Stimulated activated naive B cell treated with anti-CD40 and anti-IgM and Interleukin-4, amounts not matched to agents 10 μg/mL and 1 μg/mL and 100 μg/mL, for 72 hours (primary cell): ENCODE results near the gene FGD3.
A peak's percentile ranks its signal among the peaks of the same experiment; 100 is the strongest.

ENCODE experiments used
- ATAC-seq, 2 donors: fragments of 150-1000 bp; cut with Tn5 transposase; replicated peaks; 2 replicates each; pipeline ENCODE4 v1.10.0; 2021; ENCODE audit warnings: moderate library complexity in 1 of 2
- DNase-seq: peaks from one replicate; pipeline ENCODE4 v3.0.0; 2021
- H3K27ac Mint-ChIP-seq: one replicate; pipeline ENCODE4 v1.8.0; 2022; ENCODE audit warnings: mild to moderate bottlenecking, mixed read lengths
- H3K27me3 Mint-ChIP-seq, 2 donors: one replicate each; pipeline ENCODE4 v1.8.0; 2022; ENCODE audit warnings: mixed read lengths in 2 of 2
- H3K36me3 Mint-ChIP-seq, 2 donors: one replicate each; pipeline ENCODE4 v1.8.0; 2022; ENCODE audit warnings: mixed read lengths in 2 of 2, mild to moderate bottlenecking in 1 of 2
- H3K4me1 Mint-ChIP-seq, 2 donors: one replicate each; pipeline ENCODE4 v1.8.0; 2022; ENCODE audit warnings: mixed read lengths in 2 of 2, mild to moderate bottlenecking in 1 of 2
- H3K4me3 Mint-ChIP-seq, 2 donors: one replicate each; pipeline ENCODE4 v1.8.0; 2022; ENCODE audit warnings: mild to moderate bottlenecking in 2 of 2, mixed read lengths in 2 of 2, moderate library complexity in 1 of 2
- H3K9me3 Mint-ChIP-seq, 2 donors: one replicate each; pipeline ENCODE4 v1.8.0; 2022; ENCODE audit warnings: mixed read lengths in 2 of 2, mild to moderate bottlenecking in 1 of 2

Gene FGD3

GRCh38 chr9:93077367-93077766 is 130.0 kb downstream of the FGD3 start:
- no peak overlapping the region for H3K4me3 Mint-ChIP-seq
- H3K36me3 Mint-ChIP-seq = peaks cover 16 to 32% of the 10 kb centered on the region in 2 donors
- peak overlapping the region; percentile 1 for H3K27ac Mint-ChIP-seq
- ATAC-seq (no peak), DNase-seq (no peak)
- no peaks in the 10 kb centered on the region for H3K9me3 Mint-ChIP-seq
- peaks cover 8 to 14% of the 10 kb centered on the region in 2 donors for H3K4me1 Mint-ChIP-seq
- no peaks in the 10 kb centered on the region for H3K27me3 Mint-ChIP-seq

- Mint-ChIP-seq H3K27ac (peak overlapping the region; percentile 1), H3K27me3 (no peaks in the 10 kb centered on the region), H3K9me3 (no peaks in the 10 kb centered on the region), H3K4me1 (peaks cover 6 to 14% of the 10 kb centered on the region in 2 donors), H3K36me3 (peaks cover 16 to 32% of the 10 kb centered on the region in 2 donors), H3K4me3 (no peak overlapping the region)
- no peak for DNase-seq
- no peak for ATAC-seq
These were observed 130.5 kb downstream of the FGD3 start for GRCh38 chr9:93077811-93078210.

- H3K27ac Mint-ChIP-seq = no peak overlapping the region
- H3K36me3 Mint-ChIP-seq = peaks cover 21 to 37% of the 10 kb centered on the region in 2 donors
- H3K9me3 Mint-ChIP-seq = no peaks in the 10 kb centered on the region
- ATAC-seq (no peak), DNase-seq (no peak)
- H3K4me3 Mint-ChIP-seq = no peak overlapping the region
- H3K4me1 Mint-ChIP-seq = peaks cover 8 to 14% of the 10 kb centered on the region in 2 donors
- H3K27me3 Mint-ChIP-seq = no peaks in the 10 kb centered on the region
These were observed 132.0 kb downstream of the FGD3 start for GRCh38 chr9:93079371-93079770.

GRCh38 chr9:93080406-93080805 is 133.1 kb downstream of the FGD3 start:
- H3K27ac Mint-ChIP-seq = no peak overlapping the region
- H3K4me3 Mint-ChIP-seq = no peak overlapping the region
- no peaks in the 10 kb centered on the region for H3K27me3 Mint-ChIP-seq
- ATAC-seq (no peak), DNase-seq (no peak)
- peaks cover 8 to 14% of the 10 kb centered on the region in 2 donors for H3K4me1 Mint-ChIP-seq
- H3K9me3 Mint-ChIP-seq = peaks cover 0 to under 1% of the 10 kb centered on the region in 2 donors
- H3K36me3 Mint-ChIP-seq = peaks cover 22 to 38% of the 10 kb centered on the region in 2 donors

DNA sequence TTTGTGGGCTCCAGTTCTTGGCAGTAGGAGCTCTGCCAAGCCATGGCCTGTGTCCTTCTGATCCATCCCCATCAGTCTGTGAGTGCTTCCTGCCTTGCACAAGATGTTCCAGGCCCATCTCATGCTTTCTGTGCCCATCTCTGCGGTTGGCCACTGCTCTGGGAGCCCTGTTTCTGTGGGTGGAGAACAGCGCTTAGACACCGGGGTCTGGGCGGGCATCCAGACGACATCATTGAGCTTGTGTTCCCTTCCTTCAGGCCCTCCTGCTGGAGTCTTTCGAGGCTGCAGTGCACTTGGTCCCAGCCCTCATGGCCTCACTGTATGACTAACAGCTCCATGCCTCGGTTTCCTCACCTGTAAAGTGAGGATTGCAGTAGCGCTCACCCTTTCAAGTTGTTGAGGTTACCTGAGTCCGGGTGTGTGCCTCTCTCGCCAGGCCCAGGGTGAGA is 133.8 kb downstream of the FGD3 start:
- peaks cover 0 to 4% of the 10 kb centered on the region in 2 donors for H3K9me3 Mint-ChIP-seq
- DNase-seq (no peak), ATAC-seq (no peak)
- peaks cover 8 to 14% of the 10 kb centered on the region in 2 donors for H3K4me1 Mint-ChIP-seq
- no peak overlapping the region for H3K4me3 Mint-ChIP-seq
- no peaks in the 10 kb centered on the region for H3K27me3 Mint-ChIP-seq
- no peak overlapping the region for H3K27ac Mint-ChIP-seq
- peaks cover 27 to 44% of the 10 kb centered on the region in 2 donors for H3K36me3 Mint-ChIP-seq

GRCh38 chr9:93081931-93082330 is 134.6 kb downstream of the FGD3 start:
- DNase-seq = no peak
- Mint-ChIP-seq H3K9me3 (peaks cover 0 to 4% of the 10 kb centered on the region in 2 donors), H3K27ac (no peak overlapping the region), H3K4me1 (peaks cover 8% of the 10 kb centered on the region in 2 donors), H3K36me3 (peaks cover 32 to 50% of the 10 kb centered on the region in 2 donors), H3K4me3 (no peak overlapping the region), H3K27me3 (no peaks in the 10 kb centered on the region)
- ATAC-seq = no peak

GRCh38 chr9:93082841-93083411 is 135.6 kb downstream of the FGD3 start:
- H3K4me1 Mint-ChIP-seq = peaks cover 0 to 3% of the 10 kb centered on the region in 2 donors
- H3K9me3 Mint-ChIP-seq = peaks cover 0 to 4% of the 10 kb centered on the region in 2 donors
- DNase-seq (no peak), ATAC-seq (no peak)
- H3K36me3 Mint-ChIP-seq = peaks cover 25 to 44% of the 10 kb centered on the region in 2 donors
- H3K27ac Mint-ChIP-seq = no peak overlapping the region
- H3K4me3 Mint-ChIP-seq = no peak overlapping the region
- no peaks in the 10 kb centered on the region for H3K27me3 Mint-ChIP-seq

DNA sequence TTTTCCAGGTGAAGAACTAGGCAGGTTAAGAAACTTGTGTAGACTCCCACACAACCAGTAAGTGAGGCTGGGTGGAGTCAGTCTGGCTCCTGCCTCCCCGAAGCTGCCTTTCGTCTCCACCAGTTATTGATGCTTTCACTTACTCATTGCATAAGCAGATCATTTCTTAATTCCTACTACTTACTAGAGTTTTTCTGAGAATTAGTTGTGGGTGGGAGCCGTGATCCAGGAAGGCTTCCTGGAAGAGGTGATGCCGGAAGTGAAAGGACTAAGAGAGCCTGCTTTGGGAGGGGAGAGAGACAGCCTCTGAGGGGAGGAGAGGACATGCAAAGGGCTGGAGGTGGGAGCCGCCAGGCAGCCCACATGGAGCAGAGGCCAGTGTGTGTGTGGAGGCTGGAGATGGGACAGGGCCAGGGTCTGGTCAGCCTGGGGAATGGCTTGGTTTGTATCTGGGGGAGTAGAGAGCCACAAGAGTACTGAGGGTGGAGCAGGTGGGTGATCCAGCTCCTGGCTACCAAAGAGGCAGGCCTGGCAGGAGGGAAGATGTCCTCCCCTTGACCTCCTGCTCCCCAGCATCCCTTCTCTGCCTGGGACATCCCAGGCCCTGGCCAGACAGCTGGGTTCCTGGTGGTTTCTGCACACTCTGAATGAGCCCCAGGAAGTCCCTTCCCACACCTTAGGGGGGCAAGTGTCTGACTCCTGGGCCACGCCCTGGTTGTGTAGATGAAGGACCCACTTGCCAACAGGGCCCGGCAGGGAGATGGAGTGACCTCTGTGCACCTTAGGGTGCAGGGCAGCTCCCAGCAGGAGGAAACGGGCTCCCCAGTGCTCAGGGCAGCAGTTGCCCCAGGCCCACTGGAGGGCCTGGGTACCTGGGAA is 136.5 kb downstream of the FGD3 start:
- DNase-seq = no peak
- H3K27ac Mint-ChIP-seq = peak overlapping the region; percentile 27
- H3K9me3 Mint-ChIP-seq = peaks cover 0 to 4% of the 10 kb centered on the region in 2 donors
- no peak for ATAC-seq
- H3K4me1 Mint-ChIP-seq = peaks cover 3 to 6% of the 10 kb centered on the region in 2 donors
- no peaks in the 10 kb centered on the region for H3K27me3 Mint-ChIP-seq
- peaks cover 27 to 48% of the 10 kb centered on the region in 2 donors for H3K36me3 Mint-ChIP-seq
- H3K4me3 Mint-ChIP-seq = no peak overlapping the region

DNA sequence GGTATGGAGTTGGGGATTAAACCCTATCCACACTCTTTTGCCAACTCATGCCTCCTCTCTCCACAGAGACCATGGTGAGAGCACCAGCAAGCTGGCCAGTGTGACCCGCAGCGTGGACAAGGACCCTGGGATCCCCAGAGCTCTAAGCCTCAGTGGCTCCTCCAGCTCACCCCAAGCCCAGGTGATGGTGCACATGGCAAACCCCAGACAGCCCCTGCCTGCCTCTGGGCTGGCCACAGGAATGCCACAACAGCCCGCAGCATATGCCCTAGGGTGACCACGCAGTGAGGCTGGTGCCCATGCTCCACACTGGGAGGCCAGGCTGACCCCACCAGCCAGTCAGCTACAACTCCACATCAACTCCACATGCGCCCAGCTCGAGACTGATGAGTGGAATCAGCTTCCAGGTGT is 137.2 kb downstream of the FGD3 start:
- DNase-seq = no peak
- Mint-ChIP-seq H3K36me3 (peaks cover 25 to 51% of the 10 kb centered on the region in 2 donors), H3K27me3 (no peaks in the 10 kb centered on the region), H3K4me3 (no peak overlapping the region), H3K4me1 (peaks cover 3 to 8% of the 10 kb centered on the region in 2 donors), H3K27ac (no peak overlapping the region), H3K9me3 (peaks cover 0 to 4% of the 10 kb centered on the region in 2 donors)
- ATAC-seq = no peak

GRCh38 chr9:93085676-93086075 is 138.4 kb downstream of the FGD3 start:
- ATAC-seq = no peak
- peaks cover 0 to 4% of the 10 kb centered on the region in 2 donors for H3K9me3 Mint-ChIP-seq
- no peak overlapping the region for H3K4me3 Mint-ChIP-seq
- DNase-seq = no peak
- peaks cover 4 to 17% of the 10 kb centered on the region in 2 donors for H3K4me1 Mint-ChIP-seq
- peaks cover 22 to 51% of the 10 kb centered on the region in 2 donors for H3K36me3 Mint-ChIP-seq
- no peaks in the 10 kb centered on the region for H3K27me3 Mint-ChIP-seq
- no peak overlapping the region for H3K27ac Mint-ChIP-seq
